Stimulated activated CD4-positive, alpha-beta T cell treated with anti-CD3 and anti-CD28 coated beads, Interleukin-2, amount 100 ng/mL, for 48 hours (primary cell): Measurements from ENCODE around the gene PPARGC1A.

ENCODE experiments used
- DNase-seq, 2 donors: peaks; one replicate each; pipeline ENCODE4 v3.0.0-alpha.2; 2020

Gene PPARGC1A

DNA sequence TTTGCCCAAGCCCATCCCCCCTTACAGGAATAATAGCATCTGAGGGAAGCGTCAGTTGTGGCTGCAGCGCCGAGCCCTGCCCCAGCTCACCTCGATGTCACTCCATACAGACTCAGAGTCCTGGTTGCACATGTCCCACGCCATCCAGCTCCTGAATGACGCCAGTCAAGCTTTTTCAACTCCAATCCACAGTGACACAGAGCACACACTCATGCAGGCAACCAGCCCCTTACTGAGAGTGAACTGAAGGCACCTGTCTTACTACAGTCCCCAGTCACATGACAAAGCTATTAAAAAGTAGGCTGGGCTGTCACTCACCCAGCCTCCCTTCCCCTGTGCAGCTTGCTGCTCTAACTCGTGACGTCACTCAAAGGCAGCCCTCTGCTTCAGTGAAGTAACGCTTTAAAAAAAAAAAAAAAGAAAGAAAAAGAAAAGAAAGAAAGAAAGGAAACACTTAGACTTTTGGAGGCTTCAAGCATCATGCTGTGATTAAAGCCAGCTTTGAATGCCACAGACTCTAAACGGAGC, at the start of gene PPARGC1A:
Gene PPARGC1A, minus strand, starts transcription at position 234 of the 528 bp plus-strand sequence. Its CDS starts 90 bp downstream, at position 144.
- DNase-seq = no peak

GRCh38 chr4:23938796-23939195, 48.9 kb upstream of the PPARGC1A start:
- DNase-seq = no peak

GRCh38 chr4:23937173-23937572, 47.3 kb upstream of the PPARGC1A start:
- DNase-seq = no peak

DNA sequence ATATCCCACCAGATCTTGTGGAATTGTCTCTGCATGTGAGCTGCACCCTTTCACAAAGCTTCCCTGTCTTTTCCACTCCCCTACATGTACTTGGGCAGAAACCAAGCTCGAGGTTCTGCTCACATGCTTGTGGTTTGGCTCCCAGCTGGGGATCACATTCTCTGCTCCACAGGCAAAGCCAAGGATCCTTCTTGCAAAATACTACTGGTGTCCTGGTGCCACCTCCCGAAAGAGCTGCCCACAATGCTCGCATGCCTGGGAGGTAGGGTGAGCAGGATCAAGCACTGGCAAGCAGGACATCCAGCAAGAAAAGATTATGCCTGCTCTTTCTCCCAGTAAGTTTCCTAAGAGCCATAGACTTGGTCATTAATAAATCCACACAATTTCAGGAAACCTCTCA, 45.1 kb upstream of the PPARGC1A start:
- no peak for DNase-seq

GRCh38 chr4:23934223-23934622, 44.4 kb upstream of the PPARGC1A start:
- no peak for DNase-seq

DNA sequence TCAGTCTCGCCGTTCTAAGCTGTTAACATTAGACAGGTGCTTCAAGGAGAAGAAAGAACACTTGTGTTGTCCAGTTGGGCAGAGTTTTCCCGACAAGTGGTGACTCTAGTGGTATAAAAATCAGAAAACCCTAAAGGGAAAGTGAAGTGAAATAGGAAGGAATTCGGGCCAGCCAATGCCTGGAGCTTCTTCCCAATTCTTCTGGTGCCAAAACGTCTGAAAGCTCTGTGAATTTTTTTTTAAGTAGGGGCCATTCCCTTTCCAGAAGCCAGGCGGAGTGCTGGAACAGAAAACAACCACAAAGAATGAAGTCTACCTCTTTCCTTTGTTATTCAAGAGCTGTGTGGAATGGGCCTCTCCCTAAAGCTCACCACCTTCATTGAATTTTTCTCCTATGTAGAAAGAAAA, 43.1 kb upstream of the PPARGC1A start:
- DNase-seq = no peak

- no peak for DNase-seq
These were observed 42.3 kb upstream of the PPARGC1A start for GRCh38 chr4:23932186-23932585.

GRCh38 chr4:23931489-23931830, 41.6 kb upstream of the PPARGC1A start:
- DNase-seq = no peak

DNA sequence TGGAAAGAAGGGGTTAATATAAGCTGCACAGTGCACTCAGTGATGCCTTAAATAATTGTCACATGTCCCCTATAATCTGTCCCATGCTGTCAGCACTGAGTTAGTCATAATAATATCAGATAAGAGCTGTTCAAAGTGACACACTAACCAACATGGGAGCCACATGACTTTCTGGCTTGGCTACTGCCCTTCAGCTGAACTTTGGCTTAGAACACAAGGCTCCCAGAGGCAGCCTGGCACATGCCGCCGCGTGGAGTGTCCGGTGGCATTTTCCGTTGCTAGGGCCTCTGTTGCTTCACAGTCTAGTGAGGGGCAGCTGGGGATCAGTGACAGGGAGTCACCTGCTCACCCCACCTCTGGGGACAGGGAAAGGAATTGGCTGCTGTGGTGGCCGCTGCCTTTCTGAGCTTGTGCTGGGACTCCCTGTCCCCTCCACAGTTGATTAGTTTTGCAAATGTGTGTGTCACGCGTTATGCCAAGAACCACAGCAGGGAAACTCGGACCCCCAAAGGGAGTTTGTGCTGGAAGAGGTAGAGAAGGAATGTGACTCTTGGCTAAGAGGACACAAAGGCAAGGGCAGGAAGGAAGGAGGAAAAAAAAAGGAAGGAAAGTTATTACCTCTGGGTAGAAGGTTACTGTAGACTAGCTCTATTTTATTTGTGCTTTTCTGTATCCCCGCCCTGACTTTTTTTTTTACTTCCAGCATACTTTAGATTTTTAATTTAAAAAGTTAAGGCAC, 41.1 kb upstream of the PPARGC1A start:
- no peak for DNase-seq

GRCh38 chr4:23929248-23929647, 39.4 kb upstream of the PPARGC1A start:
- DNase-seq = no peak

DNA sequence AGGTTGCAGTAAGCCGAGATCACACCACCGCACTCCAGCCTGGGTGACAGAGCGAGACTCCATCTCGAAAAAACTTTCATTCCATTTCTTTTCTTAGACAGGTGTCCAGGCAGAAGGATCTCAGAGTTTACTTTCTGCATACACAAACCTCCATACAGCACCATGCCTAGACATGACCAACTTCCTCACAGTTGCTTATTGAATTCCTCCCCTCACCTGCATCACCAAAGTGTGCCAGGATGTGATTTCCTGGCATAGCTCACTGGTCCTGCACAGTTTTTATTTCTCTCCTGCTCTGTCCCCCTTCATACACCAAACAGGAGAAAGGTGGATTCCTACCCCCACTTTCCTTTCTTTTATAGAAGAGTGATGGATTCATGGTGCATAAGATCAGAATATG, 34.7 kb upstream of the PPARGC1A start:
- DNase-seq = no peak

GRCh38 chr4:23923840-23924239, 34.0 kb upstream of the PPARGC1A start:
- DNase-seq = no peak

- no peak for DNase-seq
These were observed 33.3 kb upstream of the PPARGC1A start for GRCh38 chr4:23923141-23923540.

DNA sequence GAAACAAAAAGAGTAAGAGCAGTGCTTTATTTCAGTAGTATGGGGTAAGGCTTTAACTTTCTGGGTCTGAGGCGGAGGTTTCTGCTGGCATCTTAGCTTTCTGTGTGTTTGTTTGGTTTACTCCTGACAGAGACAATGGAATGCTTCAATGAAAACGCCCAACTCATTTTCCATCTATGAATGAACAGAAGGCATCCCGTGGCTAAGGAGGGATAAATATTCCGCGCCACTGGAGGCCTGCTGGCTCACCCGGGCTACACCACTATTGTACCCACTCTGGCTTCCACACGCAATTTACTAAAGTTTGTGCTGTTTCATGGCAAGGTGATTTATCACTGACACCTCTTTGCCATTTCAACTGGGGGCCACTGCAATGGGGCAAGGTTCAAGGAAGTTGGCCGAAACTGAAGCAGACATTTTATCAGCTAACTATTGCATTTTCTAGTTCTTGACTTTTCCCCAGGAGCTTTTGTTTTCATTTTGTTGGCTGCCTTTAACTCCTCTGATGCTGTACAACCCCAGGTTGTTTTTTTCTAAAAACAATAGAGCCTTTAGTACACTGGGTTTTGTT, 32.8 kb upstream of the PPARGC1A start:
- no peak for DNase-seq

- no peak for DNase-seq
These were observed 32.2 kb upstream of the PPARGC1A start for GRCh38 chr4:23922013-23922412.

DNA sequence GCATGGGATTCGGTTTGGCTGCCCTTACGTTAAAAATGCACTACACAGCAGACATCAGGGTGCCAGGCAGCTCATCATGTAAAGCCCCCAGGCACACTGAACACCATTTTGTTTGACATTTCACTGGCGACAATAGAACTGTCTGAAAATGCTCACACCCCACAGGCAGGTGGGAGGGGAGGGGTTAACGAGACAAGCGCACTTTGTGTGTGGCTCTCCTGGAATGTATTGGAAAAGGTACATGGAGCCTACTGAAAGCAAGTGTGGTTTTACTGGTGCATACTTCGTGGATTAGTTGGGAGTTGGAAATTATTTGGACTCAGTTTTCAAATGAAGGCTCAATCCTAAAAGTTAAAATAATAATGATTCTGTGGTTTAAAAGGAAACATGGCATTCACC, 31.6 kb upstream of the PPARGC1A start:
- no peak for DNase-seq

DNA sequence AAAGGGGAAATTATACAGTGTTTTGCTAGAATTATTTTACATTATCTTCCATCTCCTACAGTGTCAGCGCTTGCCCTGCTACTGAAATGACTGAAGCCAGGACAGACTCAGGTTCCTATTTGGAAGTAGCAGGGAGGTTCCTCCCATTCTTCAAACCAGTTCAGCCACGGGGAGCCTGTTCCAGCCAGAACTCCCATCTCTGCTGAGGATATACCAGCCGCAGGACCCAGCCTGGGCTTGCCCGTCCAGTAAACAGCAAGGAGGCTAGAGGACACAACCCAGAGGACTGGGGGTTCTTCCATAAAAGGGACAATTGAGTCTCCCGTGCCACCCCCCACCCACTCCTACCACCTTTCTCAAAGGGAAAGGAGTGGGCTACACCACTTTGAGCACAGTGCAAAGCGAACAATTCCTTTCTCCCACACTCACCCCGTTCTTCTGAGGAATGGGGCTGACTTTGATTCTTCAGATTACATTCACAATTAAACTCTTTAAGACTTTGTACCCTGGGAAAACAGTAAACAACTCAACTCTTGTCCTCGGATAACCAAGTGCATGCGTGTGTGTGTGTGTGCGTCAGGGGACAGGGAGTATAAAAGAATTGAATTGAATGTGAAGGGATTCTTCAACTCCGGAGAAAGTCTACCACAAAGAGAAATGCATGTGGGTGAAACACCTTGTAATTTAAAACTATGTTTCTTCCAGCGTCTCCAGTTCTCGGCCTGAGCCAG, 31.0 kb upstream of the PPARGC1A start:
- no peak for DNase-seq

DNA sequence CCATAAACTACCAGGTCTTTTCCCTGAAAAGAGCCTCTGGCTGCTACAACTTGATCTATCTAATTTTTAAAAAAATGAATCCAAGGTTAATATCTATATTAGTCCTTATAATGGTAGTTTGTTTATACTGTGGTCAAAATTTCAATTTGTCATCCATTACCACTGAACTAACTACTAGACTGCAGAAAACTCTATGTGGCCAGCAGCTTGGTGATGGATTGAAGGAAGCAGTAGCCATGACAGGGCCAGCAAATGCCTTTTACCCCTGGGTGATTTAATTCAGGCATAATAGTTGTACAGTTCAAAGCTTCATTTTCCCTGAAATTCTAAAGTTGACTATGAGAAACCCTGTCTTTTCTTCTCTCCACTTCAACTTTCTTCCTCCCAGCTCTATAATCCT, 30.4 kb upstream of the PPARGC1A start:
- DNase-seq = no peak

GRCh38 chr4:23916282-23916681, 26.4 kb upstream of the PPARGC1A start:
- no peak for DNase-seq

GRCh38 chr4:23915459-23916132, 25.7 kb upstream of the PPARGC1A start:
- no peak for DNase-seq

DNA sequence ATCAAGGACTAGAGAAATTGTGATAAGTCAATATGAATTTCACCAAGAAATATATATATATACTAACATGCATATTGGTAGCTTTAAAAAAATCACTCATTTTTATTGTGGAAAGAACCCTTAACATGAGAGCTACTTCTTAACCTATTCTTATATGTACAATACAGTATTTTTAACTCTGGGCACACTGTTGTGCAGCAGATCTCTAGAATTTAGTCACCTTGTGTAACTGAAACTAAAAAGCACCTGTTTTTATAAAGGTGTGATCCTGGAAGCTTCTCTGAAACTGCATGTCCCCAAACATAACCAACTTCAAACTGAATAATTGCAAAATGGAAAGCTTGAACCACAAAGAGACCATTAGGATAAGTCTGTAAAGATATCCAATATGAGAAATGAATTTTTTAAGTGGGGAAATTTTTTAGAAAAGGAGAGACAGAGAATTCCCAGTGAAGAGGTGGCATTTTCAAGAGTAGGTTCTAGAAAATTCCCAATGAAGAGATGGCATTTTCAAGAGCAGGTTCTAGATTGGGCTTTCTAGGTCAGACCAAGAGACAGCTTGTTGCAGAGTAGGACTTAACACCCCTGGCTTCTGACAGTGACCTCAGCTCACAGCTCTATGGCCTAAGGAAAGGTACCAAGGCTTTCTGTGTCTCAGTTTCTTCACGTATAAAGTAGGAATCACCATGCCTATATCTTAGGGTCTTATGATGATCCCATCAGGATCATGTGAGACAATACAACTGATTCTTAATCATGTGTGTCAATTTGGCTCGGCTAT, 22.0 kb upstream of the PPARGC1A start:
- DNase-seq = no peak

DNA sequence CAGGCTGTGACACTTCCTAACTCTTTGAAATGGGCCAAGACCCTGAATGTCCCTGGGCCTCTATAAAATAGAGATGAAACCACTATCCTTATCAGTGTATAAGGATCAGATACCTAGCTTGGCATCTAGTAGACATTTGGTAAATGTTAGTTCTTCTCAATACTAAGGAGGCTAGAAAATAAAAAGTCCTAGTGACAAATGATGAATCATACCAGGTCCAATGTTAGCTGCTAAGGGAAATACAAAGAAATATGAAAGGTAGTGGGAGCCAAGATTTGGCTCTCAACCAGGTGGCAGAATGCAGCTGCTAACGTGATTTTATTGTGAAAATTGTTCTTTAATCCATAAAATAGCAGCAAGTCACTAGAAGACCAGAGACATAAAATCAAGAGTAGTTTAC, 19.8 kb upstream of the PPARGC1A start:
- no peak for DNase-seq

DNA sequence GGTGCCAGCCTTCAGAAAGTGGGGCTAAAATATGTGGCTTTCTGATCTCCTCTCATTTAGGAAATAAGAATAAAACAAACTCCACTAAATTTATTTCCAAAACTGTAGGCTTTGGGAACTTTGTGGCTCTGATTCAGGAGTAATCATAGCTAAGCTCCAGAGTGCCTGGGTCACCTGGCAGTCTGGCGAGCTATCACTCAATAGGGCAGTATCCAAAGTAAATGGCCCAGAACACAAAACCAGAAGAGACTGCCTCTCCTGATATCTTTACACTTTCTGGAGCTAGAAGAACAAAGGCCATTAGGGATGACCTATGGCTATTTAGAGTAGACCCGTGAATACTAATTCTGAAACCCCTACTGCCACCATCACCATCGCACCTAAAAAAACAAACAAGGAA, 17.0 kb upstream of the PPARGC1A start:
- DNase-seq = no peak
